Measurements from ENCODE around the gene P2RY12. TPM values are rescaled to one million over a fixed set of nuclear protein-coding genes. Genes with fewer than 3 reads are reported as not detected.
A peak's percentile ranks its signal among the peaks of the same experiment; 100 is the strongest.

P2RY12 gene
- total RNA-seq, 1 experiment from 2014 or later, result not detected

- no TSS peak for BruUV-seq (replicated peaks)
- no peak overlapping the region for H2AFZ ChIP-seq (ENCODE audit: low read length)
- no peak overlapping the region for H3K4me3 ChIP-seq (ENCODE audit: low read length)
Measured at GRCh38 chr3:151421938-151422337, 37.4 kb upstream of the P2RY12 start.

GRCh38 chr3:151419806-151420205 is 35.3 kb upstream of the P2RY12 start:
- Histone ChIP-seq H3F3A (ENCODE audit: low read length, unreplicated experiment) (no peaks in the 10 kb centered on the region), H3K4me3 (ENCODE audit: low read length) (no peak overlapping the region), H3K9me2 (replicated peaks; ENCODE audit: low read length) (no peaks in the 10 kb centered on the region), H4K20me1 (ENCODE audit: low read length) (no peaks in the 10 kb centered on the region), H3K4me1 (ENCODE audit: insufficient read depth, low read length) (peaks cover 4% of the 10 kb centered on the region), H2AFZ (ENCODE audit: low read length) (no peak overlapping the region), H3K36me3 (ENCODE audit: low read depth, low read length) (no peaks in the 10 kb centered on the region), H3K79me2 (ENCODE audit: low read length) (no peaks in the 10 kb centered on the region), H3K27me3 (ENCODE audit: low read length) (no peaks in the 10 kb centered on the region), H3K9ac (ENCODE audit: low read length) (no peak overlapping the region), H3K4me2 (ENCODE audit: low read length) (no peak overlapping the region), H3K9me3 (ENCODE audit: low read length) (no peaks in the 10 kb centered on the region), H3K27ac (ENCODE audit: low read length) (no peak overlapping the region)
- DNase-seq (no peak), ATAC-seq (no peak)
- ChIA-PET POLR2A (ENCODE audit: unreplicated experiment) (no interaction called here), CTCF (no interaction called here)
- TF ChIP-seq EZH2phosphoT487 (IDR thresholded peaks at IDR 0.05; ENCODE audit: borderline replicate concordance, low read length), result no peak
- TF ChIP-seq EZH2 (IDR thresholded peaks at IDR 0.05; ENCODE audit: low read length, unreplicated experiment), result no peak
- TF ChIP-seq CTCF (conservative IDR thresholded peaks at IDR 0.05; ENCODE audit: low read depth, low read length), result no peak
- intact Hi-C loops (cut with micrococcal nuclease), result loop anchor here (10.0 kb wide), 1 partner anchor 255 kb away; no protein-coding TSS in a partner anchor
- no TSS peak for BruUV-seq (replicated peaks)

More at GRCh38 chr3:151421938-151422337, 37.4 kb upstream of the P2RY12 start:
- H3K9me3 ChIP-seq (ENCODE audit: low read length), result no peaks in the 10 kb centered on the region
- no peak overlapping the region for H3K9ac ChIP-seq (ENCODE audit: low read length)
- H3K79me2 ChIP-seq (ENCODE audit: low read length), result no peaks in the 10 kb centered on the region
- H3K9me2 ChIP-seq (replicated peaks; ENCODE audit: low read length), result no peaks in the 10 kb centered on the region
- H3K36me3 ChIP-seq (ENCODE audit: low read depth, low read length), result no peaks in the 10 kb centered on the region
- no peak for DNase-seq
- no peak overlapping the region for H3K27ac ChIP-seq (ENCODE audit: low read length)
- CTCF ChIA-PET, result no interaction called here
- TF ChIP-seq EZH2 (IDR thresholded peaks at IDR 0.05; ENCODE audit: low read length, unreplicated experiment) (no peak), CTCF (conservative IDR thresholded peaks at IDR 0.05; ENCODE audit: low read depth, low read length) (peak; percentile 23; the same call in 1 of the 2 replicates), EZH2phosphoT487 (IDR thresholded peaks at IDR 0.05; ENCODE audit: borderline replicate concordance, low read length) (no peak)
- no peak for ATAC-seq
- POLR2A ChIA-PET (ENCODE audit: unreplicated experiment), result no interaction called here
- H3K27me3 ChIP-seq (ENCODE audit: low read length), result no peaks in the 10 kb centered on the region
- no peak overlapping the region for H3K4me2 ChIP-seq (ENCODE audit: low read length)
- no peaks in the 10 kb centered on the region for H3F3A ChIP-seq (ENCODE audit: low read length, unreplicated experiment)
- H4K20me1 ChIP-seq (ENCODE audit: low read length), result no peaks in the 10 kb centered on the region
- intact Hi-C loops (cut with micrococcal nuclease), result loop anchor here (10.0 kb wide), 1 partner anchor 257 kb away; no protein-coding TSS in a partner anchor
- peaks cover 15% of the 10 kb centered on the region for H3K4me1 ChIP-seq (ENCODE audit: insufficient read depth, low read length)

- Histone ChIP-seq H3K4me2 (ENCODE audit: low read length) (no peak overlapping the region), H3K9me3 (ENCODE audit: low read length) (no peaks in the 10 kb centered on the region), H3K27me3 (ENCODE audit: low read length) (no peaks in the 10 kb centered on the region), H3K79me2 (ENCODE audit: low read length) (no peaks in the 10 kb centered on the region), H3K9me2 (replicated peaks; ENCODE audit: low read length) (no peaks in the 10 kb centered on the region), H3K4me1 (ENCODE audit: insufficient read depth, low read length) (peaks cover 12% of the 10 kb centered on the region), H4K20me1 (ENCODE audit: low read length) (no peaks in the 10 kb centered on the region), H3K36me3 (ENCODE audit: low read depth, low read length) (no peaks in the 10 kb centered on the region), H3K4me3 (ENCODE audit: low read length) (no peak overlapping the region), H3K9ac (ENCODE audit: low read length) (no peak overlapping the region), H3F3A (ENCODE audit: low read length, unreplicated experiment) (no peaks in the 10 kb centered on the region), H2AFZ (ENCODE audit: low read length) (no peak overlapping the region), H3K27ac (ENCODE audit: low read length) (no peak overlapping the region)
- POLR2A ChIA-PET (ENCODE audit: unreplicated experiment), result no interaction called here
- no peak for DNase-seq
- no peak for ATAC-seq
- BruUV-seq (replicated peaks), result no TSS peak
- intact Hi-C loops (cut with micrococcal nuclease), result no loop called here
- TF ChIP-seq CTCF (conservative IDR thresholded peaks at IDR 0.05; ENCODE audit: low read depth, low read length), result no peak
- TF ChIP-seq EZH2 (IDR thresholded peaks at IDR 0.05; ENCODE audit: low read length, unreplicated experiment), result no peak
- no peak for TF ChIP-seq EZH2phosphoT487 (IDR thresholded peaks at IDR 0.05; ENCODE audit: borderline replicate concordance, low read length)
- CTCF ChIA-PET, result no interaction called here
Measured at GRCh38 chr3:151415289-151415688, 30.7 kb upstream of the P2RY12 start.
